Stimulated activated naive CD8-positive, alpha-beta T cell treated with anti-CD3 and anti-CD28 coated beads, Interleukin-15, Interleukin-2, amounts not matched to agents 100 ng/mL and 50 ng/mL, for 24 hours (primary cell): Measurements from ENCODE around the gene LRP5.
A peak's percentile ranks its signal among the peaks of the same experiment; 100 is the strongest.

Experiments used
- H3K27ac Mint-ChIP-seq: one replicate; pipeline ENCODE4 v1.8.0; 2021; ENCODE audit warnings: mild to moderate bottlenecking, mixed read lengths
- H3K27me3 Mint-ChIP-seq: one replicate; pipeline ENCODE4 v1.8.0; 2021; ENCODE audit warnings: mixed read lengths
- H3K36me3 Mint-ChIP-seq: one replicate; pipeline ENCODE4 v1.8.0; 2021; ENCODE audit warnings: low read depth, mixed read lengths
- H3K4me1 Mint-ChIP-seq: one replicate; pipeline ENCODE4 v1.8.0; 2021; ENCODE audit warnings: low read depth, mixed read lengths
- H3K4me3 Mint-ChIP-seq: one replicate; pipeline ENCODE4 v1.8.0; 2021; ENCODE audit warnings: mild to moderate bottlenecking, mixed read lengths
- H3K9me3 Mint-ChIP-seq: one replicate; pipeline ENCODE4 v1.8.0; 2021; ENCODE audit warnings: mixed read lengths

LRP5 gene

DNA sequence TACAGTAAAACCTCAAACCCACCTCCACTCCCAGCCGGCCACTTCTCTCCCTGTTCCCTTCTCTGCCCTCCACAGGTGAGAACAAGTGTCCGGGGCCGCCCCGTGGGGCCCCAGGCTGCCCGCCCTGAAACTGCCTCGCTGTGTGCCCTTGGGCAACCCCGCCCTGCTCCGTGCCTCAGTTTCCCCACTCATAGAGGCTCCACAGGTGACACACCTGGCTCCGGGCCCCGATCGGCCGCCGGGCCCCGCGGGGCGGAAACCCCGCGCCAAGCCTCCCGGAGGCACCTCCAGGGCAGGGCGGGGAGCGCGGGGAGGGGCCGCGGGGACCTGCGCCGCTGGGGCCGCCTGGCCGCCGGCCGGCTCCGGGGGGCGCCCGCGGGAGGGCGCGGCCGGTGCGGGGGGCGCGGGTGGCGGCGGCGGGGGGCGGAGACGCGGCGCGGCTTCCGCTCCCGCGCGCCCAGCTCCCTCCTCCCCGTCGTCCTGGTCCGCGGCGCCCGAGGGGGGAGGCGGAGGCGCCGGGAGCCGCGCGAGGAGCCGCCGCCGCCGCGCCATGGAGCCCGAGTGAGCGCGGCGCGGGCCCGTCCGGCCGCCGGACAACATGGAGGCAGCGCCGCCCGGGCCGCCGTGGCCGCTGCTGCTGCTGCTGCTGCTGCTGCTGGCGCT is at the start of gene LRP5:
LRP5 (plus strand) TSS at position 475 of the 663 bp plus-strand sequence; CDS start at position 599, 124 bp downstream.
- Mint-ChIP-seq H3K4me1 (peaks cover 21% of the 10 kb centered on the region), H3K9me3 (no peaks in the 10 kb centered on the region), H3K27ac (peak within 1 kb of the TSS; percentile 86), H3K36me3 (no peaks in the 10 kb centered on the region), H3K27me3 (peaks cover 15% of the 10 kb centered on the region), H3K4me3 (peak within 1 kb of the TSS; percentile 91)

DNA sequence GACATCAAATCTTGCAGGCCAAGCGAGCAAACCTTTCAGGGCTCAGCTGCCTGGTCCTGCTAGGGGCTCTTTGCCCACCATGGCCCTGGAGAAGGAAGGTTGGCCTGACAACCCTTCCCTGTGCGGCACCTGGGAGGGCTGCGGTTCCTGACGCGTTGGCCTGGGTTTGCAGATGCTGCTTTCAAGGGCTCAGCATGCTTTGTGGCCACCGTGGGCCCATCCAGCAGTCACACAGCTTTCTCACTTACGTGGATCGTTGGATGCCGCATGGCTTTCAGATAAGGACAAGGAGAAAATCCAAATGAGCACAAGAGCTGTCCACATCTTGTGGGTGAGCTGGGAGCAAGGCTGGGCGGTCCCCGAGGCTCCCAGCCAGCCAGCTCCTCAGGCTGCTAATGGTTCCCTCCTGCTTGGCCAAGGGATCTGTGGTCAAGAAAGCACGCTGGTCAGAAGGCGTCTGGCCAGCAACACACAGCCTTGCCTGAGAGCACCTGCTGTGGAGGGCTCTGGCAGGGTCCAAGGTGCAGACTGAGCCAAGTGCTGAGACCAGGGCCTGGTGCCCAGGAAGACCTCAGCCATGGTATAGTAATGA is 48.9 kb upstream of the LRP5 start:
- Mint-ChIP-seq H3K27ac (no peak overlapping the region), H3K27me3 (no peaks in the 10 kb centered on the region)

DNA sequence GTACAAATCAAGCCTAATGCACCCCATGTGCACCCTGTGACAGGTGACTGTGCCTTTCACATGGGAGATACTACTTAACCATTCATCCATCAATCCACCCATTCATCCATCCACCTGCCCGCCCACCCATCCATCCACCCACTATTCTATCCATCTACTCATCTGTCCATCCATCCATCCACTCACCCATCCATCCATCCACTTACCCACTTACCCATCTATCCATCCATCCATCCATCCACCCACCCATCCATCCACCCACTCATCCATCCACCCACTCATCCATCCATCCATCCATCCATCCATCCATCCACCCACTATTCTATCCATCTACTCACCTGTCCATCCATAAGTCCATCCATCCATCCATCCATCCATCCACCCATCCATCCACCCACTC is 48.1 kb upstream of the LRP5 start:
- Mint-ChIP-seq H3K27ac (no peak overlapping the region), H3K9me3 (no peaks in the 10 kb centered on the region), H3K4me3 (no peak overlapping the region), H3K27me3 (no peaks in the 10 kb centered on the region), H3K36me3 (peaks cover 53% of the 10 kb centered on the region), H3K4me1 (peaks cover 20% of the 10 kb centered on the region)

More for the DNA sequence above, 48.9 kb upstream of the LRP5 start:
- Mint-ChIP-seq H3K4me1 (peaks cover 13% of the 10 kb centered on the region), H3K9me3 (no peaks in the 10 kb centered on the region), H3K36me3 (peaks cover 46% of the 10 kb centered on the region), H3K4me3 (no peak overlapping the region)

DNA sequence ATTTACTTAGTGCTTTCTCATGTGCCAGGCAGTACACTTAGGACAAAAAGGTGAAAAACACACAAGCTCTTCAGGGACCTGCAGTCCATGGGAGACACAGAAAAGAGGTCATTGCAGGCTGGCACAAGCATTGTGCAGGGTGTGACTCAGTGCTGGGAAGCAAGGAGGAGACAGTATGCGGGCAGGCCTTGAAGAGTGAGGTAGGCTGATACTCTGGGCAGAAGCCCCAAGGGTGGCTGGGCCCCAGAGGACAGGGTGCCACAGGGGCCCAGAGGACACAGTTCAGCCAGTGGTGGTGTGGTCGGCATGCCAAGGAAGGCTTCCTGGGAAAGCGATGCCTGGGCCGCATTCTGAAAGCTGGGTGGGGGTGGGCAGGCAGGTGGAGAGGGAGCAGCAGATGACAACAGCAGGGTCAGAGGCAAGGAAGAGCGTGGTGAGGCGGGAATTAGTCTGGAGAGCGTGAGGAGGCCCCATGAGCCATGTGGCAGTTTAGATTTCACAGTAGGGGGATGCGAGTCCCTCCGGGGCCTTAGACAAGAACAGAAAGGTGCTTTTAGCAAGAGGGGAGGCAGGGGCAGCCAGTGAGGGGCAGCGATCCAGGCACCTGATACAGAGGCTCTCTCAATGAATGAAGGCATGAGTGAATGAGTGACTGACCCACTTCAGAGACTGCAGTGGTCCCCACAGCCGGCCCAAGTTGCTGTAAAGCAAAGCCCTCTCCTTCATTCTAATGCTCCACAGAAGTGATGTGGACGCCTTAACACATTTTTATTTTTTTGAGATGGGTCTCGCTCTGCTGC is 47.5 kb upstream of the LRP5 start:
- peaks cover 57% of the 10 kb centered on the region for H3K36me3 Mint-ChIP-seq
- H3K27ac Mint-ChIP-seq: no peak overlapping the region
- no peaks in the 10 kb centered on the region for H3K9me3 Mint-ChIP-seq
- H3K4me3 Mint-ChIP-seq: no peak overlapping the region
- peaks cover 27% of the 10 kb centered on the region for H3K4me1 Mint-ChIP-seq
- H3K27me3 Mint-ChIP-seq: no peaks in the 10 kb centered on the region

DNA sequence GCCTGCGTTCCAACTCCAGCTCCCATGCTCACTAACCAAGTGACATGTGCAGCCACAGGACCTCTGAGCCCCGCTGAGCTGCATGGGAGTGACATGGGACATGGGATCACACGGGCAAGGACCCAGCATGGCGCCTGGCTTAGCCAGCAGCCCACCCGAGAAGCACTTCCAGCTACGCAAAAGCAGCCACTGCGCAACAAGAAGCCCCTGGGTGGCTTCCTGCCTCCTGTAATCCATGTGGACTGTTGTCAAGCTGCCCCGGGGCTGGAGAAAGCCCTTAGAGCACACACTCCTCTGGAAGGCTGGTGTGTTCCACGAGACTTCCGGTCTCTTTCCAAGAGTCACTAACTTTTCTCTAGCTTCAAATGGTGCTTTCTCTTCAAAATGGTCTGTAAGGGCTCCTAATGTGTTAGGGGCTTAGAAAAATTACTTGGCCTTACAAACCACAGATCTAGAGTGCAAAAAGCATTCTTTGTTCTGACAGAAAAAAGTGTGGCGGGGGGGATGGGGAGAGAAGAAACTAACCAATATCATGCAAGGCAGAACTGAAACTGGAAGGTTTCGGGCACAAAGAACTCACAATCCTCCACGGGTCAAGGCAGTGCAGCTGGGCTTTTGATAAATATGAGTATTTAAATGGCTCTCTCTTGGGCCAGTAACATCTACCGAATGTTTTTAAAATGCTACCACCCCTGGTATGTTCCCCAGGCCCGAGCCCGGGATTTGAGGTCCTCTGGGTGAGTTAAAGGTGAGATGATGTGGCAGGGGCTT is 46.1 kb upstream of the LRP5 start:
- Mint-ChIP-seq H3K9me3 (no peaks in the 10 kb centered on the region), H3K4me3 (no peak overlapping the region), H3K27me3 (no peaks in the 10 kb centered on the region), H3K27ac (no peak overlapping the region), H3K36me3 (peaks cover 53% of the 10 kb centered on the region), H3K4me1 (peaks cover 39% of the 10 kb centered on the region)

DNA sequence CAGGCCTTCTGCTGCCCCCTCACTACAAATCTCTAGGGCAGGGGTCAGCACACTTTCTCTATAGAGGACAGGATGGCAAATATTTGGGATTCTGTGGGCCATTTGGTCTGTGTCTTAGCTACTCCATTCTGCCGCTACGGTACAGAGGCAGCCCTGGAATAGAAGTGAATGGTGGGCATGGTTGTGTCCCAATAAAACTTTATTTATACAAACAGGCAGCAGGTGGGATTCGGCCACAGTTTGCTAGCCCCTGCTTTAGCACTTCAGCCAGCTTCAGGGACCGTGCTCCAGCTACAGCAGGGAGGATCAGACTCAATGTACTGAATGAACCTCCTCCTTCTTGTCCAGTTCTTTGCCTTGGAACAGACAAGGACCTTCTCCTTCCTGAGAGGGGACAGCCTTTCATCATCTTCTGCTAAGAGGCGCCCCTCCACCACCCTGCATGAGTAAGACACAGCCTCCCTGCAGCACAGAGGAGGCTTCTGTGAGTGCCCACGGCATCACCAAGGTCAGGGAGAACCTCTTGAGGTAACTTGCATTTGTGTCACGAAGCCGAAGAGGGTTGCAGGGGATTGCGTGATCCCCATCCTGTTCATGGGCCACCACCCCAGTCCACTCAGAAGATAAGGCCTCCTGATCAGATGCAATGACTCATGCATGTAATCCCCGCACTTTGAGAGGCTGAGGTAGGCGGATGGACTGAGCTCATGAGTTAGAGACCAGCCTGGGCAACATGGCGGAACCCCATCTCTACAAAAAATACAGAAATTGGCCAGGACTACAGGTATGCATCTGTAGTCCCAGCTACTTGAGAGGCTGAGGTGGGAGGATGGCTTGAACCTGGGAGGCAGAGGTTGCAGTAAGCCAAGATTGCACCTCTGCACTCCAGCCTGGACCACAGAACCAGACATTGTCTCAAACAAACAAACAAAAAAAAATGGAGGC is 45.2 kb upstream of the LRP5 start:
- no peak overlapping the region for H3K27ac Mint-ChIP-seq
- no peak overlapping the region for H3K4me3 Mint-ChIP-seq
- peaks cover 49% of the 10 kb centered on the region for H3K36me3 Mint-ChIP-seq
- no peaks in the 10 kb centered on the region for H3K27me3 Mint-ChIP-seq
- peaks cover 40% of the 10 kb centered on the region for H3K4me1 Mint-ChIP-seq
- no peaks in the 10 kb centered on the region for H3K9me3 Mint-ChIP-seq

DNA sequence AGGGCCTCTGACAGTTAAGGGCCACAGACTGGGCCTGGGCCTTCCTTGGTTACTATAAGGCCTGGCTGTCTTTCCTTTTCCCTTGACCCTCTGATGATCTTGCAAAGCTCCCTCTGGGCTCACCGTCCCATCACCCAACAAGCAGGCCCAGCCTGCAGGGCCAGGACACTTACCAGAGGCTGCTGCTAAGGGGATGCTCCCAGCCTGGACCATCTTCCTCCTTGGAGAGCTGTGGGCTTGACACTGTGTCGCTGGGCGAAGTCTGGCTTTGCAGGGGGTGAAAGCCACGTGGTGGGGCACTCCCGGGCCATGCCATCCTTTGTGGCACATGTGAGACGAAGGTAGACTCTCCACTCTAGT is 44.5 kb upstream of the LRP5 start:
- peaks cover 43% of the 10 kb centered on the region for H3K36me3 Mint-ChIP-seq
- H3K4me3 Mint-ChIP-seq: no peak overlapping the region
- peaks cover 46% of the 10 kb centered on the region for H3K4me1 Mint-ChIP-seq
- H3K27ac Mint-ChIP-seq: no peak overlapping the region
- H3K27me3 Mint-ChIP-seq: no peaks in the 10 kb centered on the region
- H3K9me3 Mint-ChIP-seq: no peaks in the 10 kb centered on the region

DNA sequence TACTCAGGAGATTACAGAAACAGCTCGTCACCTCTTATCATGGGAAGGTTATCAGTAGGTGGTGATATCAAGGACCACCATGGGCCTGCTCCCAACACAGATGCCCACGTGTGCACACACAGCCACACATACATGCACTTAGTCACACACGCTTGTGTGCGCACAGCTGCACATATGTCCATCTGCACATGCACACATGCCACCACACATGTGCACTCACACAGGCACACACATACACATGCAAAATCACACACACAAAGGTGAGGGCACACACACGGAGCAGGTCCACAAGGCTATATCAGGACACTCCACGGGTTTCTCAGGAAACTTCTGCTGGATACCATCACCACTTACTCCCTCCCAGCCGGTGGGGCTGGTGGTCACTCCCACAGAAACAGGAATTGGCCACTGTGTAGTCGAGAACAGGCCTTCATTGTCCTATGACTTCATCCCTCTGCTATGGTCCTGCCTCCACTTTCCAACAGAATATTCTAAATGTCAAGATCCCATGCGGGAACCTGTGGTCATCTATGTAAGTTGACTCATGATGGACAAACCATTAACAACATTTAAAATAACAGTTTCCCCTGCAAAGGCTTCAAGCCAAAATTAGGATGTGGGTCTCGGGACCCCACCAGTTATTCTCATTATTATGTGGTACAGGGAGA is 42.8 kb upstream of the LRP5 start:
- H3K36me3 Mint-ChIP-seq: peaks cover 31% of the 10 kb centered on the region
- no peaks in the 10 kb centered on the region for H3K27me3 Mint-ChIP-seq
- H3K4me1 Mint-ChIP-seq: peaks cover 57% of the 10 kb centered on the region
- H3K4me3 Mint-ChIP-seq: peak overlapping the region; percentile 12
- H3K27ac Mint-ChIP-seq: no peak overlapping the region
- no peaks in the 10 kb centered on the region for H3K9me3 Mint-ChIP-seq

DNA sequence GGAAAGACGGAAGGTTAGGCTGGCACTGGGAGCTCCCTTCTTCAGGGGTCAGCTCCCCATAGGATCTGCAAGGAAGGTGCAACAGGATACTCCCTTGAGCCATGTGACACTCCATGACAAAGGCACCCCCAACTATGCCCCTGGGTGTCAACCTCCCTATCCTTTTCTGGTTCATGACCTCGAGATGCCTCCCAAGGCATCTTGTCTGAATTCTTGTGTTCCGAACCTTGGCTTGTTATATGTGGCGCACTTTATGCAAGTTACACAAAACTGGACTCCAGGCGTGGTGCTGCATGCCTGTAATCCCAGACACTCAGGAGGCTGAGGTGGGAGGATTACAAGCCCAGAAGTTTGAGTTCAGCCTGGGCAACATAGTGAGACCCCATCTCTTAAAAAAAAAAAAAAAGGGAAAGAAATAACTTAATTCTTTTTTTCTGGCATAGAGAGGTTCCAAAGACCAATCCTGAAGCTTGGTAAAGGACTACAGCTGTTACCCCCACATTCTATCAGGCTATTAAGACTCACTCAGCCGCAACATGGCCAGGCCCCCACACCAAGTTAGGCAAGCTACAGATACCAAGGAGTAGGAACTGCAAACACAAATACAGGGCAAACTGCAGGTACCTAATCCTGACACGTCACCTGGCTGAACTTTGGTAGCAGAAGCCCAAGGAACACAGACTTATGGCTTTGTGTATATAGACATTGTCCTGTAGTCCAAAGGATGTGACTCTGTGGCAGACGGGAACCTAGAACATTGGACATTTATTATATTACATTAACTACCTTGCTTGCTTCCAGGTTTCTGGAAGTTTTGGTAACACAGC is 42.0 kb upstream of the LRP5 start:
- H3K36me3 Mint-ChIP-seq: peaks cover 24% of the 10 kb centered on the region
- no peaks in the 10 kb centered on the region for H3K9me3 Mint-ChIP-seq
- peaks cover 60% of the 10 kb centered on the region for H3K4me1 Mint-ChIP-seq
- peak overlapping the region; percentile 93 for H3K4me3 Mint-ChIP-seq
- H3K27ac Mint-ChIP-seq: peak overlapping the region; percentile 87
- no peaks in the 10 kb centered on the region for H3K27me3 Mint-ChIP-seq

DNA sequence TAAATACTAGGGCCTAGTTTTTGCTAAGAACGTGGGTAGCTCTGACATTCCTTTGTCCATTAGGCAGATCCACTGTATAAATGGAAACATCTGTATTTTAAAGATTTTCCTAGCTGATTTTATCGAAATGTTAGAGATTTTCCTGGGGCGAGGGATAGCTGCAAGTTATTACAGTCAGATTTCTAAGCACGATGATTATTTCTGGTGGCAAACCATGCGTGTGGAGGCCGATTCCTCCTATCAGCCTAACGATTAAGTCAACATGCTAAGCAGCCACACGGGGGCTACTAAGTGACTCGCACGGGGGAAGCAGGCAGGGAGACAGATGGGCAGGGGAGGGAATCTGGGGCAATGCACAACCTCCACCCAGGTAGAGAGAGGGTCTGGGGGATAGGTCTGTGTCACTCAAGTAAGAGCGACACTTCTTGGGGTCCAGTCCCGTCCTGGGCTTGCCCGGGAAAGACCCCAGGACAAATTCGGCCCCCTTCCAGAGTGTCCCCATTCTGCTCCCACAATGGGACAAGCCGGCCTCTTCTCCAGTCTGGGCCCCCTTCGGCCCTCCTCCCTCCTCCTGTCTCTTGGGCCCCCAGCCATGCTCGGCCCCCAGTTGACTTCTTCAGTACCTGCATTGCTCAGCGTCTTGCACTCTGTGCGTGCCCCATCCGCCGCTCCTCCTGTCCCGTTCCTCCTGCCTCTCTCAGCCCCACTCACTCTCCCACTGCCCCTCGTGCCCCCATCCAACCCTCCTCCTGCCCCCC is 41.2 kb upstream of the LRP5 start:
- no peaks in the 10 kb centered on the region for H3K9me3 Mint-ChIP-seq
- no peaks in the 10 kb centered on the region for H3K27me3 Mint-ChIP-seq
- H3K36me3 Mint-ChIP-seq: peaks cover 28% of the 10 kb centered on the region
- peak overlapping the region; percentile 93 for H3K4me3 Mint-ChIP-seq
- peaks cover 66% of the 10 kb centered on the region for H3K4me1 Mint-ChIP-seq
- H3K27ac Mint-ChIP-seq: peak overlapping the region; percentile 87

DNA sequence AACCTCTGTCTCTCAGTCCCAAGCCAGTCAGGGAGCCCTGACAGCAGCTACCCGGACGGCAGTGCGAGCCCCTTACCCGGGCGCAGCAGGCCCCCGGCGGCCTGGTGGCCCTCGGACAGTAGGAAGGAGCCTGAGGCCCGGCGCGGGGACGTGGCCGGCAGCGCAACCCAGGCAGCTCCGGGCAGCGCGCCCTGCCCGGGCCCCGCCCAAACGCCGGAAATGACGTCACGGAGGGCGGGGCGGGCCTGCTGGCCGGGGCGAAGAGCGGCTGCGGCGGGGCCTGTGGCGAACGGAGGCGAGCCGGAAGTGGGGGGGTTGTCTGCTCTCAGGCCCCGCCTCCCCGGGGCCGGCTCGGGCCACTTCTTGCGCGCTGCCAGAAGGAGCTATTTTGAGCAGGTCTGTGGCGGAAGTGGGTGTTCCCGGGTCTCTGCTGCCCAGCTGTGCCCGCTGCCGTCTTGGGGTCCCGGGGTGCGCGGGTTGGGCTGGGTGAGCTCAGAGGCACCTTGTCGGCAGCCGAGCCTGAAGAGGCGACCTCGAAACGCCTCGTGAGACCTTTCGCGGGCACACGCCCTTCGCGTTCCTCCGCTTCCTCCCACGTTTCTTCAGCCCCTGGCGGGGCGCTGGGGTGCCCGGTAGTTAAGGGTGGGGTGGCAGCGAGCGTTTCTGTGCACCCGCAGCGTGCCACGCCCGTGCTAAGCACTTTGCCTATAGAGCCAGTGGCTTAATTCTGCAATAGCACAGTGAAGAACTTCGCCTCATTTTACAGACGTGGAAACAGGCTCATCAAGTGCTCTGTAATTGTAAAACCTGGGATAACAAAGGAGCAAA is 40.4 kb upstream of the LRP5 start, which contains the start of gene C11orf24:
C11orf24 (minus strand) TSS at position 193 of the 828 bp plus-strand sequence. CDS start 8,206 bp downstream, outside the sequence.
- peaks cover 59% of the 10 kb centered on the region for H3K4me1 Mint-ChIP-seq
- H3K4me3 Mint-ChIP-seq: peak within 1 kb of the TSS; percentile 93

More for the DNA sequence above, 40.4 kb upstream of the LRP5 start, which contains the start of gene C11orf24:
- H3K27me3 Mint-ChIP-seq: no peaks in the 10 kb centered on the region
- peaks cover 28% of the 10 kb centered on the region for H3K36me3 Mint-ChIP-seq
- no peaks in the 10 kb centered on the region for H3K9me3 Mint-ChIP-seq
- peak within 1 kb of the TSS; percentile 97 for H3K27ac Mint-ChIP-seq
